Adrenal gland (tissue), 12 donors: ENCODE results near the gene GLRA2. TPM values are rescaled to one million over a fixed set of nuclear protein-coding genes. Genes with fewer than 3 reads are reported as not detected.
A peak's percentile ranks its signal among the peaks of the same experiment; 100 is the strongest.

Experiments used
- DNase-seq, 7 donors: peaks; one replicate each; pipeline ENCODE4 v3.0.0-alpha.2; 2019 to 2020
- H3K27ac ChIP-seq, 5 donors: fragments of 200-600 bp; sonication (generic) in 4 of 5; 1 replicate in 3 of 5; 2 replicates in 2 of 5; pipeline versions ENCODE4 v1.5.1 to v1.8.0; 2016 to 2020; ENCODE audit warnings: mild to moderate bottlenecking in 1 of 5
- H3K27me3 ChIP-seq: fragments of 200-600 bp; 2 replicates; pipeline ENCODE4 v1.8.0; 2021
- H3K36me3 ChIP-seq, 2 donors: fragments of 200-600 bp; replicated peaks in 1 of 2; 1 replicate in 1 of 2; 2 replicates in 1 of 2; pipeline versions ENCODE4 v1.5.1 to v1.8.0; 2018 to 2022
- H3K4me1 ChIP-seq, 2 donors: fragments of 200-600 bp; replicated peaks in 1 of 2; 1 replicate in 1 of 2; 2 replicates in 1 of 2; pipeline versions ENCODE4 v1.5.1 to v1.8.0; 2018 to 2021
- H3K4me3 ChIP-seq, 4 donors: fragments of 200-600 bp; sonication (generic) in 3 of 4; one replicate each; pipeline ENCODE4 v1.5.1; 2016 to 2018
- H3K9me3 ChIP-seq, 3 donors: fragments of 200-600 bp; sonication (generic) in 1 of 3; replicated peaks in 1 of 3; 1 replicate in 2 of 3; 2 replicates in 1 of 3; pipeline versions ENCODE4 v1.5.1 to v1.8.0; 2016 to 2021
- POLR2A ChIP-seq, 2 donors: fragments of 450-650 bp; IDR thresholded peaks; one replicate each; pipeline ENCODE4 v1.6.1; 2017; ENCODE audit warnings: antibody characterized with exemption in 2 of 2, mild to moderate bottlenecking in 2 of 2, moderate library complexity in 1 of 2
- WGBS, 4 donors: extraction: QIAGEN DNeasy Blood & Tissue Kit in 2 of 4; methylation state at CpG; one replicate each; pipeline versions ENCODE4 v1.1.5 to v1.1.7; 2013 to 2017; 5-methylcytosine and 5-hydroxymethylcytosine counted together
- intact Hi-C, 2 donors: fragments of 100-400 bp; cut with DNase I; formaldehyde crosslinking; loops; one replicate each; pipeline versions ENCODE4 v1.14.1 to v1.15.0; 2022 to 2023
- polyA plus RNA-seq, 3 donors: library from polyadenylated mRNA; stranded (reverse); fragments of 200-250 nt in 2 of 3; fragments of 350-450 nt in 1 of 3; fragmentation: Illumina TruSeq in 1 of 3; extraction: RNeasy Lipid Tissue Mini Kit (QIAGEN cat#74804) in 1 of 3; gene quantifications; one replicate each; pipeline ENCODE4 v1.2.3, GENCODE V29; 2013 to 2014
- total RNA-seq, 9 donors: library from RNA; depleted of rRNA in 4 of 9; stranded (reverse); fragments of >200 nt in 4 of 9; fragments of 120-200 nt in 1 of 9; fragmentation: NEBNext Ultra II Directional in 1 of 9; extraction: Animal tissue kit (Norgen Biotek cat#: 25700) in 1 of 9; gene quantifications; one replicate each; pipeline versions ENCODE4 v1.1.0 to v1.2.4, GENCODE V29; 2013 to 2023
- TF ChIP-seq, protein P1 (sequence below), 6 experiments: fragments of 450-650 bp in 4 of 6; fragments of 200-600 bp in 2 of 6; sonication (generic) in 1 of 6; IDR thresholded peaks; 1 replicate in 5 of 6; 2 replicates in 1 of 6; pipeline versions ENCODE4 v1.5.1 to v1.8.0; 2016 to 2021; ENCODE audit warnings: antibody characterized with exemption in 6 of 6, mild to moderate bottlenecking in 2 of 6, moderate library complexity in 1 of 6
- donor health status: healthy with polysubstance abuse.
- donor health status: Bipolar disorder and iron deficiency.
- donor health status: DM: yes; HTN: yes; CAD: no.
- donor health status: DM: no; HTN: no; CAD: no.
- donor health status: DM: no; HTN: no; CAD: no.
- donor health status: DM: yes; HTN: yes; CAD: no.

GLRA2 gene
- total and polyA plus RNA-seq, 12 donors: 0.34 TPM; not detected in 11

DNA sequence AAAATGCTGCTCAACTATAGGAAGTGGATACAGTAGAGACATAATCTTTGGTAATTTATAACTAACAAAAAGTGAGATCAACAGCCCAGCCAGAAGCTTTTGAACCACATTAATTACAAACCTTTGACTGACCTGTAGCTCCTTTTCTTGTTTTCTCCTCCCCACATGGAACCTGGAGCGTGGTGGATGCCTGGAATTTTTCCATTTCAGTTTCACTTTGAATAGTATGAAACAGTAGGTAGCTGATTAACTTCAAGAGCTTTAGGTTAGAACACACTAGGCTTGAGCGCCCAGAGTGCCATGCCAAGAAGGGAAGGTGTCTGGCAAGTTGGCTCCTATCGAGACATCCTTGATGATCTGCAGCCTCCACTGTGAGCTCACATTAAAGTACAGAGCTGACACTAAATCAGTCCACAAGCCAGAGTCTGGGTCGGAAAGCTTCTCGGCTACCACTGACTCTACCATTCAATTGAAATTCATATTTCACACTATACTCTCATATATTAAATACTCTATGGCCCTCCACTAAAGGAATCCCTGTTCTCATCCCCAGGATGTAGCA, 143.4 kb downstream of the GLRA2 start:
- DNase-seq: no peak
- no peak for TF ChIP-seq POLR2A (IDR thresholded peaks at IDR 0.05)
- TF ChIP-seq, protein P1, sequence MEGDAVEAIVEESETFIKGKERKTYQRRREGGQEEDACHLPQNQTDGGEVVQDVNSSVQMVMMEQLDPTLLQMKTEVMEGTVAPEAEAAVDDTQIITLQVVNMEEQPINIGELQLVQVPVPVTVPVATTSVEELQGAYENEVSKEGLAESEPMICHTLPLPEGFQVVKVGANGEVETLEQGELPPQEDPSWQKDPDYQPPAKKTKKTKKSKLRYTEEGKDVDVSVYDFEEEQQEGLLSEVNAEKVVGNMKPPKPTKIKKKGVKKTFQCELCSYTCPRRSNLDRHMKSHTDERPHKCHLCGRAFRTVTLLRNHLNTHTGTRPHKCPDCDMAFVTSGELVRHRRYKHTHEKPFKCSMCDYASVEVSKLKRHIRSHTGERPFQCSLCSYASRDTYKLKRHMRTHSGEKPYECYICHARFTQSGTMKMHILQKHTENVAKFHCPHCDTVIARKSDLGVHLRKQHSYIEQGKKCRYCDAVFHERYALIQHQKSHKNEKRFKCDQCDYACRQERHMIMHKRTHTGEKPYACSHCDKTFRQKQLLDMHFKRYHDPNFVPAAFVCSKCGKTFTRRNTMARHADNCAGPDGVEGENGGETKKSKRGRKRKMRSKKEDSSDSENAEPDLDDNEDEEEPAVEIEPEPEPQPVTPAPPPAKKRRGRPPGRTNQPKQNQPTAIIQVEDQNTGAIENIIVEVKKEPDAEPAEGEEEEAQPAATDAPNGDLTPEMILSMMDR (IDR thresholded peaks at IDR 0.05): no peak
- 58 to 88% (median 82%) methylated on average over 4 to 5 of the region's 5 CpGs for WGBS, 4 donors
- no peaks in the 10 kb centered on the region for H3K36me3 ChIP-seq
- no peaks in the 10 kb centered on the region for H3K4me1 ChIP-seq
- intact Hi-C loops: no loop called here
- no peak overlapping the region for H3K4me3 ChIP-seq
- no peak overlapping the region for H3K27ac ChIP-seq
- H3K27me3 ChIP-seq: peaks cover 5% of the 10 kb centered on the region
- no peaks in the 10 kb centered on the region for H3K9me3 ChIP-seq

DNA sequence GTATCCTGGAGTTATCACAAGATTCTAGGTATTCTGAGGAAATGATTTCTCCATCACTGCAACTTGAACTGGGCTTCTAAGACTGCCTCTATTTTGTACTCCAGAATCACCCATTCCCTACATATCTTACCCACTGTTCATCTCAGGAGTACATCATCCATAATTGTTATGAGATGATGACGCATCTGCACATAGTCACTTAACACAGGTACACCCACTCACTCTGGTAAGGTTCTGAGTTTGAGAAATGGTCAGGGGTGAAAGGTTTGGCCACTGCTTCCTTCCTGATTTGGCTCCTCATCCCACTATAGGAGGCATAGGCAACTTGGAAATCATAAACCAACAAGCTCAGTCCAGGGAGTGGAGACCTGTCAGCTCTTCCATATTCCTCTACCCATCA, 143.9 kb downstream of the GLRA2 start:
- no peaks in the 10 kb centered on the region for H3K4me1 ChIP-seq
- no peaks in the 10 kb centered on the region for H3K9me3 ChIP-seq
- H3K36me3 ChIP-seq: no peaks in the 10 kb centered on the region
- peaks cover 5% of the 10 kb centered on the region for H3K27me3 ChIP-seq
- intact Hi-C loops: no loop called here
- no peak overlapping the region for H3K27ac ChIP-seq
- H3K4me3 ChIP-seq: no peak overlapping the region
- DNase-seq: no peak
- 75 to 100% (median 89%) methylated on average over 1 of the region's 1 CpG for WGBS, 4 donors
- TF ChIP-seq, protein P1 (IDR thresholded peaks at IDR 0.05): no peak
- no peak for TF ChIP-seq POLR2A (IDR thresholded peaks at IDR 0.05)

DNA sequence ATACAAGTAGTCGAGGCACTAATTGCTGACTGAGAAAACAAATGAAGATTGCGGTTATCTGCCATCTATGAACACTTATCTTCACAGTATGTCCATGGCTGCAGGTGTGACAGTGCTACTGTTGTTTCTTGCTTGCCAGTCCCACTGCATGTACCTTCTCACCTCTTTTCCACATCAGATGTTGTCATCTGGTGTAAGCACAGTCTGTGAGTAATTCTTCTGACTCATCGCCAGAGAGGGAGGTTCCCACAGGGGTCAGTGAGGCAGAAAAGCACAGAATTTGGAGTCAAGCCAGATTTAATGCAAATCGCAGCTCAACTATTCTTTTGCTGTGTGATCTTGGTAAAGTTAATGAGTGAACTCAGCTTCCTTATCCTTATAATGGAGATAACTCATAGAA, 144.4 kb downstream of the GLRA2 start:
- TF ChIP-seq POLR2A (IDR thresholded peaks at IDR 0.05): no peak
- TF ChIP-seq, protein P1 (IDR thresholded peaks at IDR 0.05): no peak
- 53 to 61% (median 54%) methylated on average over 3 to 4 of the region's 4 CpGs for WGBS, 4 donors
- intact Hi-C loops: no loop called here

DNA sequence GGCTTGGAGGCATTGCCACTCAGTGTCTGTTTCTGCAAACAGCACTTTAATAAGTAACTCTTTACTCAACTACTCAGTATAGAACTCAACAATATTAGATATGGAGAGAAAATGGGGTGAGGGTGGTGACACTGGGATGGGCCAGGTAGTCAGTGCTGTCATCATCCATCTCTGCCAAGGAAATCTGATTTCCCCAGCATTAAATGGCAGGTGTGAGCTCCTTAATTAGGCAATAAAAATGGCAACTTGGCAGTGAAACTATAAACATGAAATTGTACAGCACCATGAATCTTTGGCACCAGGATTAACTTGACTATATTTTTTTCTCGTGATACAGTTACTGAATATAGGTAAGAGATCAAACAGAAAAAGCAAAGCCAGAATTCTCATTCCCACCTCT, 146.2 kb downstream of the GLRA2 start:
- WGBS, 4 donors: 82 to 89% (median 83%) methylated on average over 1 of the region's 1 CpG

More for the DNA sequence above, 144.4 kb downstream of the GLRA2 start:
- no peaks in the 10 kb centered on the region for H3K9me3 ChIP-seq
- H3K4me1 ChIP-seq: no peaks in the 10 kb centered on the region
- DNase-seq: peak in 3 of 7 donors; percentile 1 to 22 (median 8)
- no peaks in the 10 kb centered on the region for H3K36me3 ChIP-seq
- peaks cover 5% of the 10 kb centered on the region for H3K27me3 ChIP-seq
- H3K27ac ChIP-seq: no peak overlapping the region
- no peak overlapping the region for H3K4me3 ChIP-seq

More for the DNA sequence above, 146.2 kb downstream of the GLRA2 start:
- Histone ChIP-seq H3K36me3 (no peaks in the 10 kb centered on the region), H3K27me3 (peaks cover 5% of the 10 kb centered on the region), H3K4me1 (no peaks in the 10 kb centered on the region), H3K4me3 (no peak overlapping the region), H3K9me3 (no peaks in the 10 kb centered on the region), H3K27ac (no peak overlapping the region)
- no peak for DNase-seq
- intact Hi-C loops: no loop called here
- no peak for TF ChIP-seq POLR2A (IDR thresholded peaks at IDR 0.05)
- TF ChIP-seq, protein P1 (IDR thresholded peaks at IDR 0.05): no peak
